HepG2 (cell line): Measurements from ENCODE around the gene RAB3C. TPM values are rescaled to one million over a fixed set of nuclear protein-coding genes. Genes with fewer than 3 reads are reported as not detected.

Source experiments
- ATAC-seq: fragments of 200-7000 bp; cut with Tn5 transposase; 3 replicates; pipeline ENCODE4 v1.9.1; 2020; ENCODE audit warnings: mild to moderate bottlenecking, moderate library complexity
- BruUV-seq: library from RNA; stranded (reverse); fragments of 400-500 nt; replicated peaks from 2 replicates; lab custom pipeline; 2021; lab: Mats Ljungman, UMichigan
- CTCF ChIA-PET: fragments of 300-600 bp; formaldehyde crosslinking; extraction: SDS; loops from one replicate; lab custom pipeline; 2021; ENCODE audit warnings: low total read pairs, inconsistent platforms, low intra/inter-chr PET ratio; lab: Yijun Ruan, JAX
- POLR2A ChIA-PET: fragments of 350-600 bp; sonication (Branson Sonifier 250); formaldehyde crosslinking; loops from one replicate; lab custom pipeline; 2020; ENCODE audit warnings: antibody characterized with exemption, inconsistent platforms; lab: Yijun Ruan, JAX
- DNase-seq: peaks from one replicate; pipeline ENCODE4 v3.0.0-alpha.2; 2015; ENCODE audit warnings: low spot score
- FAIRE-seq: peaks from 3 replicates; lab custom pipeline; 2011; peaks lifted over from hg19 to GRCh38; lab: Jason Lieb, UNC
- H2AFZ ChIP-seq: one replicate; pipeline ENCODE4 v1.6.1; 2011; ENCODE audit warnings: low read length, inconsistent platforms
- H3K27ac ChIP-seq: fragments of 300-600 bp; 3 replicates; pipeline ENCODE4 v1.8.0; 2011; ENCODE audit warnings: mixed run types, mild to moderate bottlenecking, mixed read lengths, low read length, inconsistent platforms; ENCODE audit not compliant: insufficient read depth; ENCODE audit errors: extremely low read length
- H3K27me3 ChIP-seq, 2 experiments: fragments of 200-600 bp in 1 of 2; 2 replicates in 1 of 2; 3 replicates in 1 of 2; pipeline versions ENCODE4 v1.6.0 to v1.8.0; 2011; ENCODE audit warnings: low read length in 2 of 2, mild to moderate bottlenecking in 2 of 2, moderate library complexity in 2 of 2, inconsistent platforms in 1 of 2; ENCODE audit not compliant: insufficient read depth in 2 of 2, control insufficient read depth in 1 of 2
- H3K36me3 ChIP-seq, 2 experiments: fragments of 200-600 bp in 1 of 2; replicated peaks in 1 of 2; 2 replicates in 1 of 2; 3 replicates in 1 of 2; pipeline versions ENCODE4 v1.5.1 to v1.8.0; 2011; ENCODE audit warnings: low read length in 2 of 2, inconsistent platforms in 1 of 2; ENCODE audit not compliant: insufficient read depth in 2 of 2, control insufficient read depth in 1 of 2
- H3K4me1 ChIP-seq: 2 replicates; pipeline ENCODE4 v1.5.1; 2012; ENCODE audit warnings: low read length, inconsistent platforms; ENCODE audit not compliant: insufficient read depth
- H3K4me2 ChIP-seq: 2 replicates; pipeline ENCODE4 v1.6.0; 2011; ENCODE audit warnings: low read depth, low read length, inconsistent platforms
- H3K4me3 ChIP-seq, 3 experiments: fragments of 200-600 bp in 1 of 3; sonication (generic), shearing (Covaris generic) in 1 of 3; replicated peaks in 1 of 3; 2 replicates each; pipeline ENCODE4 v1.5.1; 2011 to 2016; ENCODE audit warnings: low read length in 3 of 3, inconsistent platforms in 2 of 3, low read depth in 2 of 3, mild to moderate bottlenecking in 2 of 3, control low read depth in 1 of 3, mixed read lengths in 1 of 3; ENCODE audit not compliant: insufficient read depth in 1 of 3
- H3K79me2 ChIP-seq: one replicate; pipeline ENCODE4 v1.6.1; 2011; ENCODE audit warnings: low read length, inconsistent platforms; ENCODE audit not compliant: insufficient read depth
- H3K9ac ChIP-seq: 2 replicates; pipeline ENCODE4 v1.6.0; 2011; ENCODE audit warnings: mild to moderate bottlenecking, low read depth, low read length, inconsistent platforms; ENCODE audit not compliant: insufficient read depth
- H3K9me3 ChIP-seq: 2 replicates; pipeline ENCODE4 v1.5.1; 2012; ENCODE audit warnings: mild to moderate bottlenecking, low read length
- H4K20me1 ChIP-seq: 2 replicates; pipeline ENCODE4 v1.6.0; 2011; ENCODE audit warnings: inconsistent platforms, mild to moderate bottlenecking, low read length, moderate library complexity; ENCODE audit not compliant: insufficient read depth
- ATAD3A ChIP-seq: sonication (generic); formaldehyde crosslinking; IDR thresholded peaks from 2 replicates; pipeline ENCODE4 v1.4.0; 2020; ENCODE audit warnings: missing genetic modification reagents
- ATF1 ChIP-seq: IDR thresholded peaks from 2 replicates; pipeline ENCODE4 v1.6.1; 2016; ENCODE audit warnings: mild to moderate bottlenecking, control low read depth
- CBFB ChIP-seq: sonication (generic); formaldehyde crosslinking; IDR thresholded peaks from 2 replicates; pipeline ENCODE4 v1.4.0; 2020; ENCODE audit warnings: missing genetic modification reagents
- CBX2 ChIP-seq, 2 experiments: fragments of 200-600 bp in 1 of 2; sonication (generic); formaldehyde crosslinking in 1 of 2; IDR thresholded peaks; 2 replicates each; pipeline versions ENCODE4 v1.7.0 to v1.8.1; 2018 to 2022; ENCODE audit warnings: low read depth in 2 of 2, low read length in 1 of 2, mild to moderate bottlenecking in 1 of 2, missing genetic modification reagents in 1 of 2
- DZIP1 ChIP-seq: sonication (generic); formaldehyde crosslinking; IDR thresholded peaks from 2 replicates; pipeline ENCODE4 v1.5.0; 2020; ENCODE audit warnings: mild to moderate bottlenecking, missing genetic modification reagents
- ERF ChIP-seq: IDR thresholded peaks from 2 replicates; pipeline ENCODE4 v1.6.1; 2018; ENCODE audit warnings: missing biosample characterization, missing genetic modification reagents
- FOXP1 ChIP-seq, 2 experiments: fragments of 450-650 bp in 1 of 2; IDR thresholded peaks; 2 replicates each; pipeline ENCODE4 v1.6.1; 2017 to 2018; ENCODE audit warnings: antibody characterized with exemption in 1 of 2
- GZF1 ChIP-seq: sonication (generic); formaldehyde crosslinking; IDR thresholded peaks from 2 replicates; pipeline ENCODE4 v1.5.1; 2020; ENCODE audit warnings: mild to moderate bottlenecking, missing genetic modification reagents
- RBAK ChIP-seq: sonication (generic); formaldehyde crosslinking; IDR thresholded peaks from 2 replicates; pipeline ENCODE4 v1.5.1; 2020; ENCODE audit warnings: mild to moderate bottlenecking, missing genetic modification reagents
- SP140L ChIP-seq: sonication (generic); formaldehyde crosslinking; IDR thresholded peaks from 2 replicates; pipeline ENCODE4 v1.4.0; 2020; ENCODE audit warnings: missing genetic modification reagents, borderline replicate concordance
- THAP8 ChIP-seq: sonication (generic); formaldehyde crosslinking; IDR thresholded peaks from 2 replicates; pipeline ENCODE4 v1.5.1; 2020; ENCODE audit warnings: missing genetic modification reagents, mild to moderate bottlenecking, borderline replicate concordance
- ZNF501 ChIP-seq: sonication (generic); formaldehyde crosslinking; IDR thresholded peaks from 2 replicates; pipeline ENCODE4 v1.5.1; 2020; ENCODE audit warnings: mild to moderate bottlenecking, moderate library complexity, missing genetic modification reagents
- ZNF704 ChIP-seq: sonication (generic); formaldehyde crosslinking; IDR thresholded peaks from 2 replicates; pipeline ENCODE4 v1.8.1; 2023; ENCODE audit warnings: mild to moderate bottlenecking, inconsistent platforms, moderate library complexity, missing genetic modification reagents, borderline replicate concordance
- ZNF740 ChIP-seq: sonication (generic); formaldehyde crosslinking; IDR thresholded peaks from 2 replicates; pipeline ENCODE4 v1.4.0; 2020; ENCODE audit warnings: missing genetic modification reagents
- WGBS: methylation state at CpG from one replicate; pipeline ENCODE4 v1.1.6; 2017; ENCODE audit warnings: low lambda C conversion rate; 5-methylcytosine and 5-hydroxymethylcytosine counted together
- in situ Hi-C: cut with HindIII; loops from 2 replicates; pipeline ENCODE4 v1.10.0; 2017; ENCODE audit warnings: low pct_unique_long_range_greater_than_20kb; ENCODE audit not compliant: extremely low pct_ligation_motif_present
- intact Hi-C: fragments of 100-400 bp; cut with micrococcal nuclease; formaldehyde crosslinking; loops from one replicate; pipeline ENCODE4 v1.10.0; 2022; ENCODE audit not compliant: unreplicated experiment
- polyA plus RNA-seq, 8 experiments: library from polyadenylated mRNA; depleted of rRNA in 3 of 8; stranded (reverse) in 7 of 8; unstranded in 1 of 8; fragments of >200 nt; fragmentation: Illumina TruSeq in 4 of 8; extraction: Trizol in 4 of 8; gene quantifications; 2 replicates each; pipeline versions ENCODE4 v1.2.1 to v1.2.3, GENCODE V29; 2011 to 2016; ENCODE audit warnings: low read depth in 4 of 8, missing spikeins in 1 of 8, mixed read lengths in 1 of 8; ENCODE audit not compliant: insufficient read depth in 1 of 8
- total RNA-seq, 5 experiments: library from RNA; depleted of rRNA; stranded (reverse); fragments of >200 nt; fragmentation: Illumina TruSeq; extraction: Trizol; gene quantifications; 2 replicates each; pipeline ENCODE4 v1.2.3, GENCODE V29; 2016; ENCODE audit warnings: low read depth in 1 of 5

The RAB3C gene
- total and polyA plus RNA-seq, 2 of the 13 experiments (the other 11 are each of a cell fraction or from before 2014, with no cell fraction given): not detected

GRCh38 chr5:58544926-58545325 is 37.9 kb upstream of the RAB3C start:
- Histone ChIP-seq H3K36me3 (no peaks in the 10 kb centered on the region), H3K27ac (no peak overlapping the region), H3K79me2 (no peaks in the 10 kb centered on the region), H2AFZ (no peak overlapping the region), H3K4me3 (no peak overlapping the region), H3K4me1 (no peaks in the 10 kb centered on the region), H4K20me1 (no peaks in the 10 kb centered on the region), H3K9ac (no peak overlapping the region), H3K27me3 (no peaks in the 10 kb centered on the region), H3K9me3 (no peaks in the 10 kb centered on the region), H3K4me2 (no peak overlapping the region)
- no peak for TF ChIP-seq ERF
- TF ChIP-seq ATAD3A (CRISPR knock-in tag): no peak
- no peak for TF ChIP-seq RBAK
- TF ChIP-seq ZNF740 (CRISPR knock-in tag): no peak
- TF ChIP-seq CBFB (CRISPR knock-in tag): no peak
- no peak for TF ChIP-seq THAP8 (CRISPR knock-in tag)
- no peak for TF ChIP-seq FOXP1 (IDR thresholded peaks at IDR 0.05)
- TF ChIP-seq FOXP1 (CRISPR knock-in tag; IDR thresholded peaks at IDR 0.05): no peak
- FAIRE-seq (no peak), ATAC-seq (no peak), DNase-seq (no peak)
- in situ Hi-C loops: no loop called here
- BruUV-seq: no TSS peak
- 0% methylated on average over 2 of the region's 2 CpGs for WGBS
- intact Hi-C loops: no loop called here
- POLR2A ChIA-PET: no interaction called here
- CTCF ChIA-PET: no interaction called here

- no peaks in the 10 kb centered on the region for H3K27me3 ChIP-seq
- no peak overlapping the region for H3K9ac ChIP-seq
- intact Hi-C loops: no loop called here
- H3K36me3 ChIP-seq: no peaks in the 10 kb centered on the region
- no peak overlapping the region for H2AFZ ChIP-seq
- no peak for ATAC-seq
- no peak for FAIRE-seq
- H3K27ac ChIP-seq: no peak overlapping the region
- ChIA-PET POLR2A (no interaction called here), CTCF (no interaction called here)
- BruUV-seq: no TSS peak
- no peaks in the 10 kb centered on the region for H3K4me1 ChIP-seq
- no peaks in the 10 kb centered on the region for H4K20me1 ChIP-seq
- H3K4me3 ChIP-seq: no peak overlapping the region
- H3K79me2 ChIP-seq: no peaks in the 10 kb centered on the region
- no peak overlapping the region for H3K4me2 ChIP-seq
- in situ Hi-C loops: no loop called here
- H3K9me3 ChIP-seq: no peaks in the 10 kb centered on the region
- no peak for DNase-seq
- TF ChIP-seq ATF1 (no peak), DZIP1 (CRISPR knock-in tag) (no peak), ZNF501 (CRISPR knock-in tag) (no peak), GZF1 (CRISPR knock-in tag) (no peak), ZNF704 (CRISPR knock-in tag) (no peak), CBX2 (IDR thresholded peaks at IDR 0.05; ENCODE audit: low read depth, low read length) (no peak), CBX2 (CRISPR knock-in tag; IDR thresholded peaks at IDR 0.05; ENCODE audit: low read depth) (no peak), SP140L (CRISPR knock-in tag) (no peak)
Measured at GRCh38 chr5:58545912-58546311, 37.0 kb upstream of the RAB3C start.
